Large intestine (tissue), 3 donors: Measurements from ENCODE around the gene TNFRSF14. TPM values are rescaled to one million over a fixed set of nuclear protein-coding genes. Genes with fewer than 3 reads are reported as not detected.

Source experiments
- DNase-seq, 2 donors: peaks; one replicate each; pipeline versions ENCODE4 v3.0.0 to v3.0.0-alpha.2; 2013
- H3K27ac ChIP-seq: one replicate; pipeline ENCODE4 v1.5.1; 2013; ENCODE audit warnings: low read length
- H3K27me3 ChIP-seq: 2 replicates; pipeline ENCODE4 v1.6.1; 2013; ENCODE audit warnings: low read length; ENCODE audit not compliant: control insufficient read depth, insufficient read depth
- H3K36me3 ChIP-seq: 2 replicates; pipeline ENCODE4 v1.6.1; 2013; ENCODE audit warnings: low read length; ENCODE audit not compliant: control insufficient read depth, insufficient read depth
- H3K4me1 ChIP-seq: one replicate; pipeline ENCODE4 v1.6.1; 2013; ENCODE audit warnings: low read length; ENCODE audit not compliant: control insufficient read depth, insufficient read depth
- H3K4me3 ChIP-seq: one replicate; pipeline ENCODE4 v1.5.1; 2013; ENCODE audit warnings: low read length
- H3K9me3 ChIP-seq: one replicate; pipeline ENCODE4 v1.6.1; 2013; ENCODE audit warnings: mild to moderate bottlenecking, low read depth, low read length, moderate library complexity; ENCODE audit not compliant: control insufficient read depth
- WGBS: methylation state at CpG from one replicate; pipeline ENCODE4 v1.1.5; 2013; ENCODE audit warnings: low lambda C conversion rate; ENCODE audit not compliant: insufficient coverage; 5-methylcytosine and 5-hydroxymethylcytosine counted together
- polyA plus RNA-seq: library from polyadenylated mRNA; unstranded; fragments of 120-200 nt; gene quantifications from one replicate; pipeline ENCODE4 v1.2.1, GENCODE V29; 2013

The TNFRSF14 gene
- polyA plus RNA-seq, 1 donor, result 318 TPM

DNA sequence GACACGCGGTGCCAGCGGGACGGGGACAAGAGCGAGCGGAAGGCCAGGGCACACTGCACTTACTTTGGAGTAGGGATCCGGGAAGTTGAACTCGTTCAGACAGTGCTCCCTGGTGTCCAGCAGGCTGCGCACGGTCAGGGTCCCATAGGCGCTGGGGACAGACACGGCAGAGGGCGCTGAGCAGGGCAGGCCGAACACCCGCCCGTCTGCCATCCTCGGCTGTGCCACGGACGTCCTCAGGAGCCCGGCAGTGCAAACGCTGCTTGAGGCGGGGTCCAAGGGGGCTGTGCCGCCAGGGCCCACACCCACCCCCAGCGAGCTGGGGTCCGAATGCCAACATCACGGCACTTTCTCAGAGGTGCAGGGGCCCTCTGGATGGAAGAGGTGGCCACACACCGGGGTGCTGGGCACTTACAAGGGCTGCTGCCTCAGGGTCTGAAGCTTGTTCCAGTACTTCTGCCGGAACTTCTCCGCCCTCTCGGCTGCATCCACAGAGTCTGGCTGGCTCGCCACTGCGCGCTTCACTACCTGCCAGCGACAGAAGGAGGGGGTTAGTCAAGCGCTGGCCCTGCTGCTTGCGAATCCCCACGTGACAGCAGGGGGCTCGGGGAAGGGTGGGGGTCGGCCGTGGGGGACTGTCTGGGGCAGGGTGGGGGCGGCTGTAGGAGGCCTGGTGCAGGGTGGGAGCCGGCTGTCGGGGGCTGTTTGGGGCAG is 42.1 kb upstream of the TNFRSF14 start:
- Histone ChIP-seq H3K9me3 (no peaks in the 10 kb centered on the region), H3K27me3 (no peaks in the 10 kb centered on the region), H3K4me1 (no peaks in the 10 kb centered on the region), H3K4me3 (no peak overlapping the region), H3K36me3 (peaks cover 95% of the 10 kb centered on the region), H3K27ac (no peak overlapping the region)
- no CpG with 5 or more reads among the region's 43 CpGs for WGBS
- DNase-seq, result no peak

DNA sequence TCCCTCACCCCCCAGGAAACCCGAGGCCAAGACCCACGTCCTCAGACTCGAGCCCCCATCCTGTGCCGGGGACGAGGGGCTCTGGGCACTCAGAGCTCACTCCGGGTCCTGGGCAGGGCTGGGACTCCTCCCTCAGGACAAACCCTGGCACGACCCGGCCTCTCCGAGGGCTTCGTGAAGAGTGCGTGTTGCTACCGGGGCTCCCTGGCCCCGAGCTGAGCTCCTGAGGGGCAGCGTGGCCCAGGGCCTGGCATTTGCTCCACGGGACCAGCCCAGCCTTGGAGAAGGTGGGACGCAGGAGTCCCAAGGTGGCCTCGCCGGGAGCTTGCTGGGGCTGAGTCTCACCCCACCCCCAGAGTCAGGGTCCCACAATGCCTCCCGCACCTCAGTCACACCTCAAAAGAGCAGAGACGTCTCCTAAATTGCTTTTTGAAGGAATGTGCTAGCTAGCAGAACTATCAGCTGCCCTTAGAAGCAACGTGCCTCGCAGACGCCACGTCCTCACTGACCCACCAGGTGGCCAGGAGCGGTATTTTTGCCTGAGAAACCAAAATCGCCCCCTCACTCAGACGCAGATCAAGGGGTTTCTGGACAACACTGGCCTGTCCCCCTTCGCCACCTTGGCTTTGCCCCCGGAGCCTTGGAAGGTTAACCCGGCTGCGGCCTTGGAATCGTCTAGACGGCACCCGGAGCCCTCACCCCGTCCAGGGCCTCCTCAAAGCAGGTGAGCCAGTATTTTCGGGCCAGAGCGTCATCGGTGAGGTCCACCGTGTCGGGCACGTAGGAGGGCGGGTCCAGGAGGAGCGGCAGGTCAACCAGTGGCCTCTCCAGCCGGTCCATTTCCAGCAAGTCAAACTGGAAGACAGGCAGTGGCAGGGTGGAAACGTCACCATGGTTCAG is 41.1 kb upstream of the TNFRSF14 start:
- no peak overlapping the region for H3K4me3 ChIP-seq
- no CpG with 5 or more reads among the region's 45 CpGs for WGBS
- no peak for DNase-seq
- H3K36me3 ChIP-seq, result peaks cover 95% of the 10 kb centered on the region
- no peaks in the 10 kb centered on the region for H3K9me3 ChIP-seq
- no peaks in the 10 kb centered on the region for H3K4me1 ChIP-seq
- H3K27me3 ChIP-seq, result no peaks in the 10 kb centered on the region
- no peak overlapping the region for H3K27ac ChIP-seq

DNA sequence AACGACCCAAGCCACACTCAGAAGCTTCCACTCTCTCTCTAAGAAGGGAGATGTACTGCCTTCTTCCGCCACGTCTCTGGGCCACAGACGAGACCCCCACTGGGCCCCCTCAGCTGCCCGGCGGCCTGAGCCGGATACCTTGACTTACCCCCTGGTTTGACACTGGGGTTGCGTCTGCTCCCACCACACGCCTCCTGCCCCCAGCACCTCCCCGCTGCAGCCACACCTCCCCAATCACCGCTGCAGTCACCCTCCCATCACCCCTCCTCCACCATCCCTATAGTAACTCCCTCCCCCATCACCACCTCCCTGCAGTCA is 40.4 kb upstream of the TNFRSF14 start:
- WGBS, result no CpG with 5 or more reads among the region's 11 CpGs
- Histone ChIP-seq H3K36me3 (peaks cover 93% of the 10 kb centered on the region), H3K27ac (no peak overlapping the region), H3K4me1 (no peaks in the 10 kb centered on the region), H3K9me3 (no peaks in the 10 kb centered on the region), H3K27me3 (no peaks in the 10 kb centered on the region), H3K4me3 (no peak overlapping the region)
- no peak for DNase-seq

DNA sequence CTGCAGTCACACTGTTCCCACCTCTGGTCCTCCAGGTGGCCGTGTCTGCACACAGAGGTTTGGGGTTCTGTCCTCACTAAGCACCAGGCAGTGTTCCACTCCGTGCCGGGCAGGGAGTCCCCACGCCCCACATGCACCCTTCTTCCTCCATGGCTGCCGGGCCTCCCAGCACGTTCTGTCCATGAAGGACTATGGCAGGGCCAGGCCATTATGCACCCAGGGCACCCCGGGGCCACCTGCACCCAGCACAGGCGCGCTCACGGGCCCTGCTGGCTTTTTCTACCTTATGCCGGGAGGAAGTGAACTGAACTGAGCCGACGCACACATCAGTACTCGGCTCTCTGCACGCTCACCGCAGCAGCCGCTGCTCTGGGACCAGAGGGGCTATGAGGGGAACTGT is 40.0 kb upstream of the TNFRSF14 start:
- H3K9me3 ChIP-seq, result no peaks in the 10 kb centered on the region
- H3K36me3 ChIP-seq, result peaks cover 93% of the 10 kb centered on the region
- DNase-seq, result no peak
- no peaks in the 10 kb centered on the region for H3K4me1 ChIP-seq
- WGBS, result no CpG with 5 or more reads among the region's 17 CpGs
- no peak overlapping the region for H3K4me3 ChIP-seq
- H3K27ac ChIP-seq, result no peak overlapping the region
- no peaks in the 10 kb centered on the region for H3K27me3 ChIP-seq

DNA sequence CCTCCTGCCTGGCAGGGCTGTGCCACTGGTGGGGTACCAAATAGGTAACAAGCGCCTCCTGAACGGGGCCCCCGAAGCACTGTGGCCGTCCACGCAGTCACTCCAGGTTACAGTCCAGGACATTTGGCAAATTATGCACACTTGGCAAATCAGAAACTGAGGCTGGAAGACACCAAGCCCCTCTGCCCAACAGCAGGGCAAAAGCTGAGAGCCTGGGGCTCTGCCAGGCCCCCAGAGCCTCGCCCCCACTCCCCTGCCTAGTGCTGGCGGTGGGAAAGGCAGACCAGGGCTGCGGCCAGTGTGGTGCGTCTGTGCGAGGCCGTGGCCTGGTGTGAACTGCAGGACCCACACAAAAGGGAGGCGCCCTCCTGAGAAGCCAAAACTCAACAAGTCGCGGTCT is 39.2 kb upstream of the TNFRSF14 start:
- Histone ChIP-seq H3K27me3 (no peaks in the 10 kb centered on the region), H3K36me3 (peaks cover 91% of the 10 kb centered on the region), H3K4me3 (no peak overlapping the region), H3K4me1 (no peaks in the 10 kb centered on the region), H3K27ac (no peak overlapping the region), H3K9me3 (no peaks in the 10 kb centered on the region)
- no CpG with 5 or more reads among the region's 14 CpGs for WGBS
- no peak for DNase-seq

DNA sequence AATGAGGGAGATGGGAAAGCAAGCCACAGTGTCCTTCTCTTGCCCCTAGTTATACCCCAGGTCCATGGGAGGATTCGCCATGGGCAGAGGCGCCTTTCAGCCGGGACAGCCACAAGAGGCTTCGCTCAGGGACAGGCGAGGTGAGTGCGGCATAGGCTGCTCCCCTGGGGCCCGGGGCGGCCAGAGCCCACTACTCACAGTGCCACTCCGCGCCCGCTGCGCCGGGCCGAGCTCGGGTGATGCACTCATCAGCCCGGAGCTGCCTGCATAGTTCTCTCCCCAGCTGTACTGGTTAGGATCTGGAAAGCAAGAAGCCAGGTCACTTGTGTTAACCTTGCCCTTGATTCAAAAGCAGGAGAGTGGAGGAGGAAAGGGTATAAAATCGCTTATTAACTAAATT is 38.2 kb upstream of the TNFRSF14 start:
- no peak overlapping the region for H3K27ac ChIP-seq
- H3K4me3 ChIP-seq, result no peak overlapping the region
- DNase-seq, result no peak
- no peaks in the 10 kb centered on the region for H3K4me1 ChIP-seq
- WGBS, result no CpG with 5 or more reads among the region's 17 CpGs
- H3K27me3 ChIP-seq, result no peaks in the 10 kb centered on the region
- H3K9me3 ChIP-seq, result no peaks in the 10 kb centered on the region
- peaks cover 85% of the 10 kb centered on the region for H3K36me3 ChIP-seq

DNA sequence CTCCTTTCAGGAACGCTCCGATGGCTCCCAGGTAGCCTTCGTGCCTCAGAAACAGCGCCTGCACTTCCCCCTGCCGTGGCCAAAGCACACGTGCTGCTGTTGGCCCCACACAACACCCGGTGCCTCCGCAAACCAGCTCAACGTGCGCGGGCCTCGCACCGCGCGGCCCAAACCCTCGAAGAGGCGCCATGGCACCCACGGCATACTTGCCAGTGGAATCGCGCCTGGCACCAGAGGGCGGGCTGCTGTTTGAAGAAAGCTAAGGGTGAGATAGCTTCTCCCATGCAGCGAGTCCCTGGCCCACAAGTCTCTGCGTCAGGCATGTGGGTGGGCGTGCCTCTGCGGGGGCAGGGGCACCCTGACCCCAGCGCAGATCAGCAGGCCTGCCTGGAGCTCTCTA is 37.6 kb upstream of the TNFRSF14 start:
- H3K4me3 ChIP-seq, result no peak overlapping the region
- peaks cover 81% of the 10 kb centered on the region for H3K36me3 ChIP-seq
- H3K27ac ChIP-seq, result no peak overlapping the region
- peaks cover under 1% of the 10 kb centered on the region for H3K4me1 ChIP-seq
- H3K27me3 ChIP-seq, result no peaks in the 10 kb centered on the region
- no peaks in the 10 kb centered on the region for H3K9me3 ChIP-seq
- WGBS, result no CpG with 5 or more reads among the region's 26 CpGs
- no peak for DNase-seq

DNA sequence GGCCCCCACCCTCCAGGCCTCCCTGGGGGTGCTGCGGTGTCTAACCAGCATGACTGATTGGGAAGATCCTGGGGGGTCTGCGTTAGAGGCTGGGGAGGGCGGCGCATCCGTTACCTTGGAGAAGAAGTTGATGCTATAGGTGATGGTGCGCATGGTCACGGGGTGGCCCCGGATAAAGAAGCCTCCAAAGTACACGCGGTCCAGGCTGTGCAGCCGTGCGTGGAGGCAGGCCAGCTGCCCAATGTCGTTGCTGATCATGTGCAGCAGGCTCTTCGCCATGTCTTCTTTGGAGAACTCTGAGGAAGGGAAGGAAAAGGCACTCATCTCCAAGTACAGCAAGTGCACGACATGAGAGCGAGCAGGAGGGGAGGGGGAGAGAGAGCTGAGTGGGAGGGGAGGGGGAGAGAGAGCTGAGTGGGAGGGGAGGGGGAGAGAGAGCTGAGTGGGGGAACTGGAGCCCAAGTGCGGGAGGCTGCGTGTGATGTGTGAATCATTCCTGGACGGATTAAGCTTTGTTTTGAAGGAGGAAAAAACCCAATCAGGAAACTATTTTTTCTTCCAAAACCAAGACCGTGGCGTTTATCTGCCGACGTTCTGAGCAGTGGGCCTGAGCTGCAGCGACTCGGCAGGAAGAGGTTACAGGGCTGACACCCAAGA is 37.0 kb upstream of the TNFRSF14 start:
- no peaks in the 10 kb centered on the region for H3K9me3 ChIP-seq
- H3K4me3 ChIP-seq, result no peak overlapping the region
- no CpG with 5 or more reads among the region's 25 CpGs for whole genome bisulfite sequencing
- H3K4me1 ChIP-seq, result peaks cover 3% of the 10 kb centered on the region
- no peak for DNase-seq
- no peaks in the 10 kb centered on the region for H3K27me3 ChIP-seq
- H3K27ac ChIP-seq, result no peak overlapping the region
- peaks cover 74% of the 10 kb centered on the region for H3K36me3 ChIP-seq

DNA sequence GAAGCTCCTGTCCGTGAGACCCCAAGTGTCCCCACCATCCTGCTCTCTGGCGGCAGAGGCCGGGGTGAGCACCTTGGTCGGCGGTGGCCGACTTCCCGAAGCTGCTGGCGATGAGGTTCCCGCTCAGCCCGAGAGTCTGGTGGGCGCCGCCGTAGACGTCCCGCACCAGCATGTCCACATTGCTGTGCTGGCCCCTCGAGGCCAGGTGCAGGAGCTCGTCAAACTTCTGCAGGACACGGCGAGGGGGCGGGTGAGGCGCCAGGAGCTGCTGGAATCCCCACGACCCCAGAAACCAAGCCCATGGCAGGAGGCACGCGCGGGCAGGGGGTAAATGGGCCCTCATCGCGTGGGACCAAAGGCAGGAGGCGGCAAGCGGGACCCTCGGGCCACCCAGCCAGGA is 36.4 kb upstream of the TNFRSF14 start:
- WGBS, result no CpG with 5 or more reads among the region's 30 CpGs

DNA sequence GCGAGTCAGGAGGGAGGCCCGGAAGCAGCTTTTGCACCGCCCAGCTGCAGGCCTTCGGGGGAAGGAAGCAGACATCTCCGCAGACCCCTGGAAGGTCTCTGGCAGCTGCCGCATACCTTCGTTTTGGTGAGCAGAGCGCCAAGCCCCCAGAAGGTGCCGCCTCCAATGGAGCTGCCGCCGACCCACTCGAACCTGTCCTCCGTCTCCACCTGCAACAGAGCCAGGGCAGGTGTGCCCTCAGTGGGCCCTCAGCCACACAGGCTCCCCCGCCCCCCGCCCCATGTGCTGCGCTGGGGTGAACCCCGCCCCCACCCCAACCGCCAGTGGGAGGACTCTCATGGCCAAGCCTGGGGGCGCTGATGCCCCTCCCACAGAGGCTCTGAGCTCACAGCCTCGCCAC is 36.0 kb upstream of the TNFRSF14 start:
- Histone ChIP-seq H3K9me3 (no peaks in the 10 kb centered on the region), H3K27ac (no peak overlapping the region), H3K4me1 (peaks cover 11% of the 10 kb centered on the region), H3K36me3 (peaks cover 67% of the 10 kb centered on the region), H3K4me3 (no peak overlapping the region), H3K27me3 (no peaks in the 10 kb centered on the region)
- no peak for DNase-seq
- WGBS, result no CpG with 5 or more reads among the region's 20 CpGs

More for the DNA sequence above, 36.4 kb upstream of the TNFRSF14 start:
- Histone ChIP-seq H3K36me3 (peaks cover 72% of the 10 kb centered on the region), H3K4me3 (no peak overlapping the region), H3K27me3 (no peaks in the 10 kb centered on the region), H3K4me1 (peaks cover 6% of the 10 kb centered on the region), H3K9me3 (no peaks in the 10 kb centered on the region), H3K27ac (no peak overlapping the region)
- DNase-seq, result no peak
